ENCODE data around the gene CPHXL2.

The CPHXL2 gene

GRCh38 chr16:75676909-75677308 is at the start of gene CPHXL2:
CPHXL2 (minus strand) TSS chr16:75677009; CDS start chr16:75676999, 10 bp downstream.
- H3K4me3 Mint-ChIP-seq: no peak within 1 kb of the TSS
- no peak within 1 kb of the TSS for H3K27ac Mint-ChIP-seq
- peaks cover 7% of the 10 kb centered on the region for H3K36me3 Mint-ChIP-seq
- no peaks in the 10 kb centered on the region for H3K4me1 Mint-ChIP-seq
- no peaks in the 10 kb centered on the region for H3K27me3 Mint-ChIP-seq
- no peak for ATAC-seq
- H3K9me3 Mint-ChIP-seq: no peaks in the 10 kb centered on the region

DNA sequence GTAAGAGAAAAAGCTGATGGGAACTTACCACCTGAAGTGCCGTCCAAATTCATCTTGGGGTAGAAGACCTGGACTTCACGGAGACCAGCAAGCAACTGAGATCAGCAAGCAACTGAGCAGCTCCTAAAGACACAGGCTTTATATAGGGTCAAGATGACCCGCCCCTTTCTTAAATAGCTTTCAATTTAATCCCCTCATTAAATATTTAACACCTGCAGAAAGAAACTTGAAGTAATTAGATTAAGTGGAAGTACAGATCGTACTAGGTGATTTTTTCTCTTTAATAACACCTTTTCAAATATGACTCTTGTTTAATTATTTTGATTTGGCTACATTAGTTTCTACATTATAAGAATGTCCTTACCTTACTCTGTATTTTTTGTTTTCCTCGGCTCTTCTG is 49.6 kb upstream of the CPHXL2 start, which contains the start of gene CPHXL:
Gene CPHXL (minus strand): TSS at position 101 of the 400 bp plus-strand sequence. CDS start 48 bp downstream, at position 53.
- no peaks in the 10 kb centered on the region for H3K27me3 Mint-ChIP-seq
- no peaks in the 10 kb centered on the region for H3K36me3 Mint-ChIP-seq
- no peaks in the 10 kb centered on the region for H3K4me1 Mint-ChIP-seq
- H3K9me3 Mint-ChIP-seq: no peaks in the 10 kb centered on the region
- no peak for ATAC-seq
- H3K27ac Mint-ChIP-seq: no peak within 1 kb of the TSS
- no peak within 1 kb of the TSS for H3K4me3 Mint-ChIP-seq

DNA sequence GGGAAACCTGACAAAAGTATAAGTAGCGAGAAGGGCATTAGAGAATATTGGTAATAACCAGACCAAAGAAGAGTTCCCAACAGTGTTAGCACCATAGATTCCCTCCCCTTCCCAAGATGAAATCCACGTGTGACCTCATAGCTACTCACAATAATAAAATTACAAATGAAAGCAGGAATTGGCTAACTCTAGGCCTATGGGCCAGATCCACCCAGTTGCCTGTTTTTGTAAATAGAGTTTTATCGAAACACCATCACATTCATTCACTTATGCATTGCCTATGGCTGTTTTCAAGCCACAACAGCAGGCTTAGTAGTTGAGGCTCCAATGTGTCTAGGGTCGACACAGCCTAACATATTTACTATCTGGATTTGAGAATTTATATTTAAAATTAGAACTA is 41.6 kb upstream of the CPHXL2 start:
- Mint-ChIP-seq H3K36me3 (no peaks in the 10 kb centered on the region), H3K4me3 (no peak overlapping the region), H3K9me3 (peaks cover 3% of the 10 kb centered on the region), H3K27me3 (peaks cover 35% of the 10 kb centered on the region), H3K4me1 (no peaks in the 10 kb centered on the region), H3K27ac (no peak overlapping the region)
- ATAC-seq: no peak

DNA sequence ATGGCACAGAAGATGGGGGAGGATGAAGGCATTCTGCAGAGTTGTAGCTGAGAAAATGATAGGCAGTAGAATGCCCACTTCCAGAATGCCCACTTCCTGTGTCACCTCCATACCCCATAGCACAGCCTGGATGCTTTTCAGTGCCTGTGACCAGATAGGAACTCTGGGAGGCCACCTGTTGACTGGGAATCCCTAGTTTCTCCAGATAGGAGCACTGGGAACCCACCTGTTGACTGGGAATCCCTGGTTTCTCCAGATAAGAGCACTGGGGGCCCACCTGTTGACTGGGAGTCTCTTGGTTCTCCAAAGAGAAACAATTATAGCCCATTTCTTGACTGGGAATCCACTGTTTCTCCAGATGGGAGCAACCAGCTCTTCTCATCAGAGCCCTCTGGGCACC is 37.9 kb upstream of the CPHXL2 start:
- Mint-ChIP-seq H3K27ac (no peak overlapping the region), H3K27me3 (peaks cover 35% of the 10 kb centered on the region), H3K9me3 (peaks cover 11% of the 10 kb centered on the region), H3K4me3 (no peak overlapping the region), H3K36me3 (no peaks in the 10 kb centered on the region), H3K4me1 (no peaks in the 10 kb centered on the region)
- no peak for ATAC-seq

DNA sequence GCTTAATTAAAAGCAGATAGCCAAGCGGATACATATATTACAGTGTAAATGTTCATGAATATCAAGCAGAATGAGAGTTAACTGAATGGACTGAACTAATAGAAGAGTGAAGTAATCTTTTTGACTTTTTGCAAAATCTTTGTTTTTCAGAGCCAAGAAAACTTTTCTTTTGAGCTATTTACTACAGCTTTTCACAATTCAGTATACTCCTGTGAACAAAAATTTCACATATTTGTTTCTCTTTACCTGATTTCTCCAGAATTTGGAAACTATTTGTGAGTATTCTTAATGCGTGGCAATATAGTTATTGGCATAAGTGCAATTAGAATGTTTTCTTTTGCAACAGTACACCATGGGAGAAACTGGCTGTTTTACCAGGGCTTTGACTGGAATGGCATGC is 33.5 kb upstream of the CPHXL2 start:
- ATAC-seq: no peak
- H3K9me3 Mint-ChIP-seq: peaks cover 11% of the 10 kb centered on the region
- H3K4me3 Mint-ChIP-seq: no peak overlapping the region
- no peaks in the 10 kb centered on the region for H3K4me1 Mint-ChIP-seq
- H3K27ac Mint-ChIP-seq: no peak overlapping the region
- H3K36me3 Mint-ChIP-seq: no peaks in the 10 kb centered on the region
- peaks cover 14% of the 10 kb centered on the region for H3K27me3 Mint-ChIP-seq

DNA sequence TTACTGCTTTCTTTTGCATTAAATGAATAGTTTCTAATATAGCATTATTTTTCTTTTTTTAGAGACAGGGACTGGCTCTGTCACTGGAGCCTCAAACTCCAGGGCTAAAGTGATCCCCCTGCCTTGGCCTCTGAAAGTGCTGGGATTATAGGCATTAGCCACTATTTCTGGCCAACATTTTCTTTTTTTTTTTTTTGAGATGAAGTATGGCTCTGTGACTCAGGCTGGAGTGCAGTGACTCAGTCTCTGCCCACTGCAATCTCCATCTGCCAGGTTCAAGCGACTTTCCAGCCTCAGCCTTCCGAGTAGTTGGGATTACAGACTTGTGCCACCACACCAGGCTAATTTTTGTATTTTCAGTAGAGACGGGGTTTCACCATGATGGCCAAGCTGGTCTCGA is 26.5 kb upstream of the CPHXL2 start:
- Mint-ChIP-seq H3K4me3 (no peak overlapping the region), H3K27ac (no peak overlapping the region), H3K9me3 (peaks cover under 1% of the 10 kb centered on the region), H3K27me3 (no peaks in the 10 kb centered on the region), H3K36me3 (no peaks in the 10 kb centered on the region), H3K4me1 (no peaks in the 10 kb centered on the region)
- no peak for ATAC-seq

DNA sequence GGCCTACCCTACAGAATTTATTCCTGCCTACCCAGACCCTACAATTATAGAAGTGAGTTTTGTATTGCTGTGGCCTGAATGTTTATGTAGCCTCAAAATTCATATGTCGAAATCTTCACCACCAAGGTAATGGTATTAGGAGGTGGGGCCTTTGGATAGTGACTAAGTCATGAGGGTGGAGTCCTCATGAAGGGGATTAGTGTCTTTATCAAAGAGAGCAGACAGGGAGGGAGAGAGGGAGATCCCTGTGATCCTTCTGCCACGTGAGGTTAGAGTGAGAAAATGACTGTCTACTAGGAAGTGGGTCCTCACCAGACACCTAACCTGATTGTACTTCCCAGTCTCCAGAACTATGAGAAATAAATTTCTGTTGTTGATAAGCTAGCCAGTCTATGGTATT is 25.4 kb upstream of the CPHXL2 start:
- H3K4me3 Mint-ChIP-seq: no peak overlapping the region
- H3K4me1 Mint-ChIP-seq: no peaks in the 10 kb centered on the region
- no peaks in the 10 kb centered on the region for H3K9me3 Mint-ChIP-seq
- H3K27me3 Mint-ChIP-seq: no peaks in the 10 kb centered on the region
- no peaks in the 10 kb centered on the region for H3K36me3 Mint-ChIP-seq
- ATAC-seq: no peak
- no peak overlapping the region for H3K27ac Mint-ChIP-seq

DNA sequence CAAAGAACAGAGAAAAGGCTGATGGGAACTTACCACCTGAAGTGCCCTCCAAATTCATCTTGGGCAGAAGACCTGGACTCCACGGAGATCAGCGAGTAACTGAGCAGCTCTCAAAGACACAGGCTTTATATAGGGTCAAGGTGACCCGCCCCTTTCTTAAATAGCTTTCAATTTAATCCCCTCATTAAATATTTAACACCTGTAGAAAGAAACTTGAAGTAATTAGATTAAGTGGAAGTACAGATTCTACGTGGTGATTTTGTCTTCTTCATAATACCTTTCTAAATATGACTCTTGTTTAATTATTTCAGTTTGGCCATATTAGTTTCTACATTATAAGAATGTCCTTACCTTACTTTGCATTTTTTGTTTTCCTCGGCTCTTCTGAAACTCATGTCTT is 24.6 kb upstream of the CPHXL2 start, which contains the start of gene DUXB:
Gene DUXB (minus strand): TSS at position 101 of the 400 bp plus-strand sequence. CDS start 43 bp downstream, at position 58.
- H3K27me3 Mint-ChIP-seq: no peaks in the 10 kb centered on the region
- no peaks in the 10 kb centered on the region for H3K9me3 Mint-ChIP-seq
- no peak within 1 kb of the TSS for H3K27ac Mint-ChIP-seq
- H3K36me3 Mint-ChIP-seq: no peaks in the 10 kb centered on the region
- ATAC-seq: no peak
- no peaks in the 10 kb centered on the region for H3K4me1 Mint-ChIP-seq
- H3K4me3 Mint-ChIP-seq: no peak within 1 kb of the TSS

DNA sequence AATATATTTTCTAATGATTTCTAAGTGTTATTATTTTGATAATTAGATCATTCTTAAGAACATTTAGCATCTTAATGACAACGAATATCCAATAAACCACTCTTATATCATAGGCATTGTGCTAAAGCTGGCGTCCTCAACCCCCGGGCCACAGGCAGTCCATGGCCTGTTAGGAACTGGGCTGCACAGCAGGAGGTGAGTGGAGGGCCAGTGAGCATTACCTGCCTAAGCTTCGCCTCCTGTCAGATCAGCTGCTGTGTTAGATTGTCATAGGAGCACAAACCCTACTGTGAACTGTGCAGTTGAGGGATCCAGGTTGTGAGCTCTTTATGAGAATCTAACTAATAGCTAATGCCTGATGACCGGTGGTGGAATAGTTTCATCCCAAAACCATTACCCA is 20.8 kb upstream of the CPHXL2 start:
- Mint-ChIP-seq H3K4me1 (no peaks in the 10 kb centered on the region), H3K27ac (no peak overlapping the region), H3K27me3 (no peaks in the 10 kb centered on the region), H3K36me3 (no peaks in the 10 kb centered on the region), H3K9me3 (no peaks in the 10 kb centered on the region), H3K4me3 (no peak overlapping the region)
- ATAC-seq: no peak

- no peaks in the 10 kb centered on the region for H3K36me3 Mint-ChIP-seq
- H3K4me3 Mint-ChIP-seq: no peak overlapping the region
- H3K27me3 Mint-ChIP-seq: no peaks in the 10 kb centered on the region
- H3K4me1 Mint-ChIP-seq: no peaks in the 10 kb centered on the region
- no peaks in the 10 kb centered on the region for H3K9me3 Mint-ChIP-seq
- ATAC-seq: no peak
- H3K27ac Mint-ChIP-seq: no peak overlapping the region
Observed at GRCh38 chr16:75695708-75696107, 18.9 kb upstream of the CPHXL2 start.

DNA sequence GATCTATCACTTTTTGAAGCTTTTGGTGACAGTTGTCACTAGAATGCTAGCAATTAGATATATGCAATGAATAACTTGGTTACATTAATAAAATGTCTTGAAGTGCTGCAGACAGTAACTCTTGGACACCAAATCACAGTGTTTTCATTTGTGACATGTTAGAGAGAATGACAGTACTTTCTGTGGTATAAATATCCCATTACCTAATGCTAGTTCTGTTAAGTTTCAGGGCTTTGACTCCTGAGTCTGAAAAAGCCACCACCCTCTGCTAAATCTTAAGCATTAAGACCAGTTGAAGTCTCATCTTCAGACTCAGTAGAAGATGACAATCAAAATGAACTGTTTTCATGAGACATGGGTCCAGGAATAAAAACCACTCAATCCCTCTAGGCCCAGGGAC is 10.6 kb upstream of the CPHXL2 start:
- Mint-ChIP-seq H3K9me3 (peaks cover 12% of the 10 kb centered on the region), H3K27me3 (no peaks in the 10 kb centered on the region), H3K36me3 (peaks cover 18% of the 10 kb centered on the region), H3K4me3 (no peak overlapping the region), H3K4me1 (no peaks in the 10 kb centered on the region), H3K27ac (no peak overlapping the region)
- no peak for ATAC-seq

DNA sequence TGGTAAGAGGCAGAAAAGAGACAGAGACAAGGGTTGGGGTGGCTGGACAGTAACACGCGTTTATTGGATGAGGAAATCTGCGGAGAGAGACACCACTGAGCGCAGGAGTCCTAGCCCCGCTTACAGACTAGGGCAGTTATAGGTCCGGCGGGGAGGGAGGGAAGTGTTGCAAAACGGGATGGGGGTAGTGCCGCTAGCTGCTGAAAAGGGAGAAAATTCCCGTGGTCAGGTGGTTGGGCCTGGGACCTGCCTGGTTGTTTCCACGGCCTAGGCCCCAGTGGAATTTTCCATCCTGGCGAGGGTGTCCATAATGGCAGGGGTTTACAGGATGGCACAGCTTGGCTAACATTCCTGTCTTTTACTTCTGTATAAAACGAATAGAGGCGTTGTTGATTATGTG is 5.5 kb upstream of the CPHXL2 start:
- no peak for ATAC-seq
- H3K27me3 Mint-ChIP-seq: no peaks in the 10 kb centered on the region
- H3K27ac Mint-ChIP-seq: no peak overlapping the region
- no peaks in the 10 kb centered on the region for H3K4me1 Mint-ChIP-seq
- H3K36me3 Mint-ChIP-seq: peaks cover 13% of the 10 kb centered on the region
- H3K4me3 Mint-ChIP-seq: no peak overlapping the region
- peaks cover 12% of the 10 kb centered on the region for H3K9me3 Mint-ChIP-seq

GRCh38 chr16:75679366-75679765 is 2.6 kb upstream of the CPHXL2 start:
- Mint-ChIP-seq H3K27me3 (no peaks in the 10 kb centered on the region), H3K27ac (no peak overlapping the region), H3K9me3 (peaks cover 10% of the 10 kb centered on the region), H3K4me3 (no peak overlapping the region), H3K36me3 (peaks cover 17% of the 10 kb centered on the region), H3K4me1 (no peaks in the 10 kb centered on the region)
- ATAC-seq: no peak

- Mint-ChIP-seq H3K36me3 (no peaks in the 10 kb centered on the region), H3K27me3 (no peaks in the 10 kb centered on the region), H3K9me3 (no peaks in the 10 kb centered on the region), H3K4me1 (no peaks in the 10 kb centered on the region), H3K4me3 (no peak overlapping the region), H3K27ac (no peak overlapping the region)
- no peak for ATAC-seq
Observed at GRCh38 chr16:75667503-75667902, 9.3 kb downstream of the CPHXL2 start.

DNA sequence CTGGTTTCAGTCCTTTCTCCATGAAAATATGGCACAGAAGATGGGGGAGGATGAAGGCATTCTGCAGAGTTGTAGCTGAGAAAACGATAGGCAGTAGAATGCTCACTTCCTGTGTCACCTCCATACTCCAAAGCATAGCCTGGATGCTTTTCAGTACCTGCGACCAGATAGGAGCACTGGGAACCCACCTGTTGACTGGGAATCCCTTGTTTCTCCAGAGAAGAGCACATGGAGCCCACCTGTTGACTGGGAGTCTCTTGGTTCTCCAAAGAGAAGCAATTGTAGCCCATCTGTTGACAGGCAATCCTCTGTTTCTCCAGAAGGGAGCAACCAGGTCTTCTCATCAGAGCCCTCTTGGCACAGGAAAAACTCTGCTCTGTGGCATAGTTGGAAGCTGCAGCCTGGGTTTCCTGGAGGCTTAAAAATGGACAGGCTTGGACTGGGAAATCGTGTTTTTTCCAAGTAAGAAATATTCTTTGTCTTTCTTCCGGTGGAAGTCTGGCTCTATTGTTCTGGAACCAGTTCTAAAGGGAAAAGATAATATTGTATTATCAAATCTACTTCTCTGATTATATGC is 16.0 kb downstream of the CPHXL2 start:
- no peak for ATAC-seq
- no peaks in the 10 kb centered on the region for H3K27me3 Mint-ChIP-seq
- H3K27ac Mint-ChIP-seq: no peak overlapping the region
- H3K9me3 Mint-ChIP-seq: no peaks in the 10 kb centered on the region
- H3K4me1 Mint-ChIP-seq: peaks cover 8% of the 10 kb centered on the region
- H3K36me3 Mint-ChIP-seq: peaks cover 30% of the 10 kb centered on the region
- no peak overlapping the region for H3K4me3 Mint-ChIP-seq

DNA sequence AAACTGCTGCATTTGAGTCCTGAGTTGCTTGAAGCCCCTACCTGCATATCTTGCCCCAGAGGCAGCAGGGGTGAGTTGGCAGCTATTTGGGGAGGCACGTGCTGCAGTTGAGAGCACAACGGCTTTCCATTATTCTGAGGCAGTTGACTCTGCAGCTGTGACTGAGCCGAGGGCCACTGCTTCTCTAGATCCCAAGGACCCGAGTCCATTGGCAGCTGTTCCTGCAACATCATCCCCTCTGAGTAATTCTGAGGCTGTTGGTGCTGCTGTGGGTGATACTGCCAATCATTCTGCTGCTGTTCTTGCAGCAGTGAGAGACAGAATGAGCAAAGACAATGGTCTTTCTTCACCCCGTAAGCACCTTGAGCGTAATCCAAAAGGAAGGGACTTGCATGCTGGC is 16.5 kb downstream of the CPHXL2 start:
- Mint-ChIP-seq H3K4me3 (no peak overlapping the region), H3K27ac (no peak overlapping the region), H3K27me3 (no peaks in the 10 kb centered on the region), H3K4me1 (peaks cover 8% of the 10 kb centered on the region), H3K9me3 (no peaks in the 10 kb centered on the region), H3K36me3 (peaks cover 35% of the 10 kb centered on the region)
- no peak for ATAC-seq

DNA sequence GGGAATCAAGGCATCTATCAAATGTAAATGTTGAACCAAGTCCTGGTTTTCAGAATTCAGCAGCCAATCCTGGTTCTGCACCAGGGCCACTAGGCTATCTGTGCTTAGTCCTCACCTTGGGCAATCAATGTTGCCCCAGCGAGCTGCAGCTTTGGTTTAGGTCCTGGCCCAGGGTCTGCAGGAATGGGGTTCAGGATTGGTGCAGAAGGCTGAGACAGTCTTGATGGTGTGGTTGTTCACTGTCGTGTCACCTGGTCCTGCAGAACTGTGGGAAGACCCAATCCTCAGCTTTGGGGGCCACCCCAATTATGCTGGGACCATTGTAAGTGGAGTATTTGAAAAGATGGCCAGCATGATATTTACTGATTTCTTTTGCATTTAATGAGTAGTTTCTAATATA is 18.6 kb downstream of the CPHXL2 start:
- Mint-ChIP-seq H3K27me3 (no peaks in the 10 kb centered on the region), H3K9me3 (no peaks in the 10 kb centered on the region), H3K36me3 (peaks cover 47% of the 10 kb centered on the region), H3K4me3 (no peak overlapping the region), H3K4me1 (peaks cover 21% of the 10 kb centered on the region), H3K27ac (no peak overlapping the region)
- ATAC-seq: no peak
